OCI-LY3 (cell line): ENCODE data around the gene UGP2.
"Not testable (repeated sequence)": the region's sequence is repeated elsewhere in the genome, so short reads cannot be mapped to it uniquely, and the experiment has no call there.

ENCODE experiments used
- CTCF ChIP-seq: fragments of 200-600, 300-600 bp; sonication (generic); IDR thresholded peaks from 2 replicates; pipeline ENCODE4 v1.5.1; 2014; ENCODE audit warnings: antibody characterized with exemption, low read length, low read depth
- EZH2phosphoT487 ChIP-seq: fragments of 200-600 bp; shearing (Covaris generic); IDR thresholded peaks from 2 replicates; pipeline ENCODE4 v1.6.1; 2018; ENCODE audit warnings: antibody characterized with exemption, mixed run types, low read depth

- TF ChIP-seq CTCF, EZH2phosphoT487: not testable (repeated sequence)
Observed at GRCh38 chr2:63847571-63847970, 5.9 kb downstream of the UGP2 start.
